ENCODE measurements around the gene ATP5PD. TPM values are rescaled to one million over a fixed set of nuclear protein-coding genes. Genes with fewer than 3 reads are reported as not detected.

The ATP5PD gene
- total and polyA plus RNA-seq, 2 of the 8 experiments (the other 6 are each of a cell fraction or from before 2014, with no cell fraction given) = 335 to 407 TPM

GRCh38 chr17:75063626-75064025 lies 16.9 kb upstream of the ATP5PD start:
- H3K9ac ChIP-seq (replicated peaks in 1 of 4; ENCODE audit: extremely low read depth in 1 of 4, low read depth in 3 of 4, low read length in 3 of 4) = no peak overlapping the region
- peaks cover 2% of the 10 kb centered on the region; the same call in 1 of the 2 replicates for H3K79me1 ChIP-seq (ENCODE audit: low read depth, low read length)
- peaks cover 3 to 12% of the 10 kb centered on the region in 2 experiments for H4K20me1 ChIP-seq (replicated peaks in 1 of 2; ENCODE audit: control insufficient read depth in 1 of 2, insufficient read depth in 2 of 2, low read length in 2 of 2)
- H2AK5ac ChIP-seq (ENCODE audit: low read depth, low read length) = no peak overlapping the region
- H3K36me3 ChIP-seq (ENCODE audit: control insufficient read depth in 2 of 4, insufficient read depth in 4 of 4, low read length in 3 of 4) = peaks cover 20 to 55% (median 45%) of the 10 kb centered on the region in 4 experiments
- H3K23ac ChIP-seq (ENCODE audit: insufficient read length) = no peak overlapping the region
- H3K27me3 ChIP-seq (replicated peaks in 1 of 4; ENCODE audit: control insufficient read depth in 3 of 4, extremely low read depth in 1 of 4, insufficient read depth in 3 of 4, low read length in 3 of 4) = no peaks in the 10 kb centered on the region
- H2AFZ ChIP-seq (ENCODE audit: low read length) = no peak overlapping the region
- DNase-seq (ENCODE audit: low read depth in 1 of 2, low spot score in 2 of 2) (no peak), FAIRE-seq (no peak)
- no peaks in the 10 kb centered on the region; a peak in 1 of 7 replicates for H3K4me1 ChIP-seq (replicated peaks in 1 of 4; ENCODE audit: control insufficient read depth in 3 of 4, insufficient read depth in 4 of 4, low read length in 3 of 4)
- no peak overlapping the region for H4K5ac ChIP-seq (ENCODE audit: insufficient read length, low read depth, low read length)
- 85% methylated on average over 3 of the region's 3 CpGs; no CpG with 5 or more reads in 1 of the 2 experiments for WGBS, 2 experiments (ENCODE audit: extremely low coverage in 1 of 2, insufficient coverage in 1 of 2, insufficient read length in 1 of 2, insufficient replicate concordance in 2 of 2, low coverage in 1 of 2, low lambda C conversion rate in 2 of 2, missing lambda C conversion rate in 1 of 2)
- no peak overlapping the region for H4K91ac ChIP-seq (replicated peaks; ENCODE audit: insufficient read length, low read length)
- no peak overlapping the region for H3K27ac ChIP-seq (ENCODE audit: low read depth, low read length)
- H2BK120ac ChIP-seq (replicated peaks; ENCODE audit: low read depth, low read length) = no peak overlapping the region
- H3K23me2 ChIP-seq (ENCODE audit: low read depth, low read length) = no peaks in the 10 kb centered on the region
- no peak overlapping the region for H3K4ac ChIP-seq (replicated peaks; ENCODE audit: insufficient read length, low read depth, low read length)
- no peak overlapping the region for H2BK12ac ChIP-seq (ENCODE audit: low read depth, low read length)
- no peak overlapping the region for H3K4me2 ChIP-seq (ENCODE audit: insufficient read depth in 1 of 2, low read depth in 2 of 2, low read length in 2 of 2)
- TF ChIP-seq POU5F1 (IDR thresholded peaks at IDR 0.05; ENCODE audit: low read depth, low read length) (no peak), CTCF (IDR thresholded peaks at IDR 0.05; ENCODE audit: control extremely low read depth in 1 of 3, insufficient read depth in 1 of 3, low read depth in 1 of 3, low read length in 3 of 3) (peak in 1 of 3 experiments; percentile 7; a peak in 1 of 4 replicates), RXRA (IDR thresholded peaks at IDR 0.05; ENCODE audit: insufficient read depth, low read depth, low read length) (no peak), TAF7 (optimal IDR thresholded peaks at IDR 0.05; ENCODE audit: borderline replicate concordance, low read depth, low read length) (no peak)
- H2BK15ac ChIP-seq (ENCODE audit: low read length) = no peak overlapping the region
- no peak overlapping the region for H2BK20ac ChIP-seq (ENCODE audit: low read length)
- H3K56ac ChIP-seq (replicated peaks; ENCODE audit: insufficient read length, low read depth, low read length) = no peak overlapping the region
- no peak overlapping the region for H3K18ac ChIP-seq (ENCODE audit: extremely low read depth, low read length)
- no peaks in the 10 kb centered on the region for H3K79me2 ChIP-seq (ENCODE audit: control insufficient read depth in 1 of 2, insufficient read depth in 2 of 2, low read length in 2 of 2)
- no peak overlapping the region for H4K8ac ChIP-seq (ENCODE audit: extremely low read depth, insufficient read depth, low read length)
- ChIA-PET POLR2A (ENCODE audit: partially characterized antibody) (interaction anchor here (0.8 to 1.5 kb wide), 4 partner anchors 9 to 91 kb away, joined by 3 to 4 read pairs (median 3); partner anchors contain the start of gene JPT1), CTCF (ENCODE audit: partially characterized antibody) (interaction anchor here (0.8 to 8.1 kb wide), 15 partner anchors 9 to 102 kb away, joined by 3 to 81 read pairs (median 13); partner anchors contain the start of gene SLC16A5)
- no peak overlapping the region for H3K4me3 ChIP-seq (ENCODE audit: extremely low read depth in 1 of 4, insufficient read depth in 2 of 4, low read depth in 3 of 4, low read length in 4 of 4)
- no peak overlapping the region for H2BK5ac ChIP-seq (ENCODE audit: low read depth, low read length)
- no peaks in the 10 kb centered on the region for H3K9me3 ChIP-seq (ENCODE audit: insufficient read depth in 2 of 2, low read depth in 1 of 2, low read length in 1 of 2)
- H3K14ac ChIP-seq (ENCODE audit: insufficient read length) = no peak overlapping the region
